Heart left ventricle (tissue), 16 donors: ENCODE measurements around the gene LAMA2. TPM values are rescaled to one million over a fixed set of nuclear protein-coding genes. Genes with fewer than 3 reads are reported as not detected.

ENCODE experiments used
- ATAC-seq, 4 donors: fragments of 200-7000 bp; cut with Tn5 transposase; one replicate each; pipeline ENCODE4 v1.9.1; 2020 to 2022; ENCODE audit warnings: moderate library complexity in 4 of 4, mild to moderate bottlenecking in 3 of 4, moderate number of reproducible peaks in 1 of 4
- DNase-seq, 5 donors: peaks; one replicate each; pipeline ENCODE4 v3.0.0-alpha.2; 2020
- H3K27ac ChIP-seq, 12 donors: fragments of 200-600 bp; sonication (generic) in 4 of 12; one replicate each; pipeline versions ENCODE4 v1.5.0 to v1.8.0; 2016 to 2022; ENCODE audit warnings: mild to moderate bottlenecking in 2 of 12
- H3K27me3 ChIP-seq, 9 donors: fragments of 200-600 bp; sonication (generic) in 2 of 9; one replicate each; pipeline versions ENCODE4 v1.5.1 to v1.8.0; 2016 to 2022; ENCODE audit warnings: mild to moderate bottlenecking in 3 of 9
- H3K36me3 ChIP-seq, 9 donors: fragments of 200-600 bp; sonication (generic) in 2 of 9; one replicate each; pipeline versions ENCODE4 v1.5.0 to v1.8.0; 2018 to 2022; ENCODE audit warnings: mild to moderate bottlenecking in 2 of 9
- H3K4me1 ChIP-seq, 12 donors: fragments of 200-600 bp; sonication (generic) in 4 of 12; one replicate each; pipeline versions ENCODE4 v1.5.0 to v1.8.0; 2016 to 2022; ENCODE audit warnings: mild to moderate bottlenecking in 3 of 12
- H3K4me3 ChIP-seq, 12 donors: fragments of 200-600 bp; sonication (generic) in 4 of 12; one replicate each; pipeline versions ENCODE4 v1.5.0 to v1.8.0; 2017 to 2022; ENCODE audit warnings: mild to moderate bottlenecking in 9 of 12, moderate library complexity in 4 of 12
- H3K9me3 ChIP-seq, 12 donors: fragments of 200-600 bp; sonication (generic) in 4 of 12; one replicate each; pipeline versions ENCODE4 v1.5.0 to v1.8.0; 2016 to 2022; ENCODE audit warnings: mild to moderate bottlenecking in 1 of 12
- CTCF ChIP-seq, 12 donors: fragments of 200-600 bp; sonication (generic) in 4 of 12; IDR thresholded peaks; one replicate each; pipeline versions ENCODE4 v1.5.0 to v1.8.0; 2018 to 2022; ENCODE audit warnings: antibody characterized with exemption in 12 of 12, mild to moderate bottlenecking in 5 of 12
- POLR2A ChIP-seq, 2 donors: fragments of 450-650 bp; IDR thresholded peaks; one replicate each; pipeline ENCODE4 v1.6.1; 2017; ENCODE audit warnings: antibody characterized with exemption in 2 of 2, mild to moderate bottlenecking in 2 of 2, moderate library complexity in 2 of 2
- WGBS, 4 donors: extraction: QIAGEN DNeasy Blood & Tissue Kit in 2 of 4; methylation state at CpG; one replicate each; pipeline versions ENCODE4 v1.1.5 to v1.1.7; 2013 to 2018; 5-methylcytosine and 5-hydroxymethylcytosine counted together
- intact Hi-C, 10 donors: fragments of 100-400 bp; cut with DNase I; formaldehyde crosslinking; loops; one replicate each; pipeline versions ENCODE4 v1.11.1 to v1.14.2; 2022
- polyA plus RNA-seq, 2 donors: library from polyadenylated mRNA; stranded (reverse); fragments of 200-250 nt; gene quantifications; one replicate each; pipeline ENCODE4 v1.2.3, GENCODE V29; 2013
- total RNA-seq, 9 donors: library from RNA; depleted of rRNA in 2 of 9; stranded (reverse); fragments of >200 nt in 2 of 9; fragmentation: NEBNext Ultra II Directional in 3 of 9; extraction: Animal tissue kit (Norgen Biotek cat#: 25700) in 3 of 9; gene quantifications; one replicate each; pipeline versions ENCODE4 v1.1.0 to v1.2.4, GENCODE V29; 2016 to 2023
- donor health status: ischemic (EF 13 %, LVEDD 7.1; RV severe dilation, severe dysfunction).
- donor health status: healthy with polysubstance abuse.
- donor health status: DM: no; HTN: yes; CAD: no.
- donor health status: DM: no; HTN: no; CAD: no.
- donor health status: ischemic (EF 25% LVEDD 6.9; RV normal size, moderate dysfunction).
- donor health status: ischemic (EF 25% LVEDD 5.7; RV mildly dilated, moderate dysfunction).
- donor health status: healthy.
- donor health status: DM: yes; HTN: yes; CAD: no.
- donor health status: ischemic (EF 35%, LVEDD 5.7; RV mildly dilated, moderate dysfunction).
- donor health status: nonischemic (EF 11% LVEDD 7.7; RV severe dilation, severe dysfunction).
- donor health status: DM: yes; HTN: yes; CAD: no.
- donor health status: PGD.
- donor health status: ischemic (EF 29% LVEDD 5.4; RV normal size, mild dysfunction).
- donor health status: nonischemic (EF 23%, LVEDD 6.1; RV moderate dilation, normal function).

LAMA2 gene
- total and polyA plus RNA-seq, 11 donors, result 34.8 to 299 (median 206) TPM

- 85 to 90% (median 89%) methylated on average over 1 of the region's 1 CpG for WGBS, 4 donors
These were observed 228.4 kb downstream of the LAMA2 start for GRCh38 chr6:129111346-129111745.

GRCh38 chr6:129111853-129112252, 228.9 kb downstream of the LAMA2 start:
- DNase-seq (no peak), ATAC-seq (no peak)
- Histone ChIP-seq H3K36me3 (peaks cover 0 to 2% (median 0%) of the 10 kb centered on the region in 9 donors), H3K27me3 (no peaks in the 10 kb centered on the region), H3K4me3 (no peak overlapping the region), H3K27ac (peak overlapping the region in 6 of 12 donors; percentile 5 to 62 (median 37)), H3K4me1 (peaks cover 0 to 89% (median 58%) of the 10 kb centered on the region in 12 donors), H3K9me3 (no peaks in the 10 kb centered on the region)
- 89 to 98% (median 93%) methylated on average over 1 of the region's 1 CpG for WGBS, 4 donors
- intact Hi-C loops, result no loop called here
- TF ChIP-seq CTCF (IDR thresholded peaks at IDR 0.05), result no peak
- no peak for TF ChIP-seq POLR2A (IDR thresholded peaks at IDR 0.05)

More at GRCh38 chr6:129111346-129111745, 228.4 kb downstream of the LAMA2 start:
- peak overlapping the region in 7 of 12 donors; percentile 19 to 49 (median 33) for H3K27ac ChIP-seq
- DNase-seq, result no peak
- no peaks in the 10 kb centered on the region for H3K27me3 ChIP-seq
- no peaks in the 10 kb centered on the region for H3K9me3 ChIP-seq
- peaks cover 0 to 90% (median 54%) of the 10 kb centered on the region in 12 donors for H3K4me1 ChIP-seq
- H3K4me3 ChIP-seq, result no peak overlapping the region
- no peak for ATAC-seq
- H3K36me3 ChIP-seq, result peaks cover 0 to 3% (median 0%) of the 10 kb centered on the region in 9 donors
- no peak for TF ChIP-seq CTCF (IDR thresholded peaks at IDR 0.05)
- TF ChIP-seq POLR2A (IDR thresholded peaks at IDR 0.05), result no peak
- intact Hi-C loops, result no loop called here

GRCh38 chr6:129112591-129112990, 229.7 kb downstream of the LAMA2 start:
- intact Hi-C loops, result no loop called here
- DNase-seq (no peak), ATAC-seq (peak in 2 of 4 donors; percentile 35 to 52)
- no peaks in the 10 kb centered on the region for H3K9me3 ChIP-seq
- H3K36me3 ChIP-seq, result no peaks in the 10 kb centered on the region
- no peaks in the 10 kb centered on the region for H3K27me3 ChIP-seq
- no peak overlapping the region for H3K4me3 ChIP-seq
- TF ChIP-seq CTCF (IDR thresholded peaks at IDR 0.05) (no peak), POLR2A (IDR thresholded peaks at IDR 0.05) (no peak)
- peak overlapping the region in 7 of 12 donors; percentile 25 to 62 (median 41) for H3K27ac ChIP-seq
- H3K4me1 ChIP-seq, result peaks cover 0 to 88% (median 57%) of the 10 kb centered on the region in 12 donors

GRCh38 chr6:129113637-129114036, 230.7 kb downstream of the LAMA2 start:
- Histone ChIP-seq H3K27ac (peak overlapping the region in 10 of 12 donors; percentile 6 to 62 (median 24)), H3K27me3 (no peaks in the 10 kb centered on the region), H3K4me3 (no peak overlapping the region), H3K4me1 (peaks cover 0 to 88% (median 51%) of the 10 kb centered on the region in 12 donors), H3K36me3 (no peaks in the 10 kb centered on the region), H3K9me3 (no peaks in the 10 kb centered on the region)
- intact Hi-C loops, result no loop called here
- DNase-seq, result no peak
- ATAC-seq, result peak; percentile 49 to 72 (median 54)
- TF ChIP-seq POLR2A (IDR thresholded peaks at IDR 0.05), result no peak
- WGBS, 4 donors, result 28 to 48% (median 40%) methylated on average over 1 of the region's 1 CpG
